Glomerular endothelial cell (primary cell): ENCODE results near the gene LILRB4. TPM values are rescaled to one million over a fixed set of nuclear protein-coding genes. Genes with fewer than 3 reads are reported as not detected.
"Not testable (repeated sequence)": the region's sequence is repeated elsewhere in the genome, so short reads cannot be mapped to it uniquely, and the experiment has no call there.

ENCODE experiments used
- DNase-seq: peaks from one replicate; pipeline ENCODE4 v3.0.0-alpha.2; 2011; ENCODE audit warnings: low read depth, low spot score; ENCODE audit errors: extremely low read depth
- total RNA-seq: library from RNA; depleted of rRNA; stranded (reverse); fragments of >200 nt; gene quantifications from 2 replicates; pipeline ENCODE4 v1.2.3, GENCODE V29; 2015

LILRB4 gene
- total RNA-seq: not detected in 2 replicates

GRCh38 chr19:54662730-54663129, at the start of gene LILRB4:
Gene LILRB4 (plus strand): TSS chr19:54662985. CDS start chr19:54663034, 49 bp downstream.
- DNase-seq: no peak

- no peak for DNase-seq
Measured at GRCh38 chr19:54614726-54615125, 48.1 kb upstream of the LILRB4 start.

- DNase-seq: no peak
Measured at GRCh38 chr19:54616057-54616456, 46.7 kb upstream of the LILRB4 start.

GRCh38 chr19:54616821-54617560, 45.8 kb upstream of the LILRB4 start:
- no peak for DNase-seq

GRCh38 chr19:54620464-54620863, 42.3 kb upstream of the LILRB4 start:
- no peak for DNase-seq

GRCh38 chr19:54622431-54622830, 40.4 kb upstream of the LILRB4 start:
- no peak for DNase-seq

- DNase-seq: not testable (repeated sequence)
Measured at GRCh38 chr19:54624234-54624633, 38.6 kb upstream of the LILRB4 start.

- DNase-seq: not testable (repeated sequence)
Measured at GRCh38 chr19:54624934-54625730, 37.7 kb upstream of the LILRB4 start.

- DNase-seq: no peak
Measured at GRCh38 chr19:54626757-54627156, 36.0 kb upstream of the LILRB4 start.

GRCh38 chr19:54627912-54628311, 34.9 kb upstream of the LILRB4 start:
- not testable (repeated sequence) for DNase-seq

- DNase-seq: not testable (repeated sequence)
Measured at GRCh38 chr19:54630262-54630661, 32.5 kb upstream of the LILRB4 start, which contains the start of gene LILRB1. Gene LILRB1 (plus strand): TSS chr19:54630484. CDS start chr19:54631074, 590 bp downstream.

GRCh38 chr19:54630782-54631181, 32.0 kb upstream of the LILRB4 start:
- DNase-seq: no peak

GRCh38 chr19:54631489-54632337, 31.1 kb upstream of the LILRB4 start:
- DNase-seq: not testable (repeated sequence)

- DNase-seq: not testable (repeated sequence)
Measured at GRCh38 chr19:54632517-54632916, 30.3 kb upstream of the LILRB4 start.

GRCh38 chr19:54633401-54633800, 29.4 kb upstream of the LILRB4 start:
- no peak for DNase-seq

- DNase-seq: not testable (repeated sequence)
Measured at GRCh38 chr19:54636081-54636480, 26.7 kb upstream of the LILRB4 start.

- no peak for DNase-seq
Measured at GRCh38 chr19:54638683-54639082, 24.1 kb upstream of the LILRB4 start.

- not testable (repeated sequence) for DNase-seq
Measured at GRCh38 chr19:54642953-54643352, 19.8 kb upstream of the LILRB4 start.

GRCh38 chr19:54643583-54643982, 19.2 kb upstream of the LILRB4 start:
- DNase-seq: not testable (repeated sequence)

- DNase-seq: no peak
Measured at GRCh38 chr19:54644056-54644455, 18.7 kb upstream of the LILRB4 start.

GRCh38 chr19:54646331-54646841, 16.4 kb upstream of the LILRB4 start:
- no peak for DNase-seq
